GM13977 (cell line): ENCODE results near the gene LDLRAD4.

Experiments used
- DNase-seq: peaks from one replicate; pipeline ENCODE4 v3.0.0; 2012; ENCODE audit warnings: low spot score
- in situ Hi-C: fragments of 300-500 bp; cut with MboI; formaldehyde crosslinking; loops from one replicate; pipeline ENCODE4 v1.12.0; 2022; ENCODE audit warnings: low sequenced_read_pairs, low pct_unique_long_range_greater_than_20kb, mixed read lengths, inconsistent platforms; ENCODE audit not compliant: unreplicated experiment
- TF ChIP-seq, protein P1 (sequence below): IDR thresholded peaks from 2 replicates; pipeline ENCODE4 v1.5.1; 2012; ENCODE audit warnings: mild to moderate bottlenecking, control low read depth; ENCODE audit not compliant: insufficient read depth; ENCODE audit errors: extremely low read depth, missing control alignments

LDLRAD4 gene

DNA sequence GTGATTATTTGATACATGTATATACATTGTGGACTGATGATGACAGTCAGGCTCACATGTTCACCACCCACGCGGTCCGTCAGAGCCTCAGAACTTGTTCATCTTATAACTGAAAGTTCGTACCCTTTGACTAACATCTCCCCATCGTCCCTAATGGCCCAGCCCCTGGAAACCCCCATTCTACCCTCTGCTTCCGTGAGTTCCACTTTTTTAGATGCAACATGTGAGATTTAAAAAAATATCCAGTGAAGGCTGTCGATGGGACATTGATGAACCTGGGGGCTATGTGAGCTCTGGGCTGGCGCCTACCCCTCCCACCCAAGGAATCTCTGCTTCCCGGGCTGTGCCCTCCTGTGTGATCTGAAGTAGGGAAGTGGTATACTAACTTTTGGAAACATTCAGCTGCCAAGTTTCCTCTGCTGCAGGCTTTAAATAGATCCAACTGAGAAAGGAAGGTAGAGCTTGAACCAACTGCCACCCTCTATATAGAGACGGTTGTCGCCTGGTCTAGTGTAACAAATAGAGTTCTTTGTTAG, 344.0 kb downstream of the LDLRAD4 start:
- peak; percentile 79 for DNase-seq
- TF ChIP-seq, protein P1, sequence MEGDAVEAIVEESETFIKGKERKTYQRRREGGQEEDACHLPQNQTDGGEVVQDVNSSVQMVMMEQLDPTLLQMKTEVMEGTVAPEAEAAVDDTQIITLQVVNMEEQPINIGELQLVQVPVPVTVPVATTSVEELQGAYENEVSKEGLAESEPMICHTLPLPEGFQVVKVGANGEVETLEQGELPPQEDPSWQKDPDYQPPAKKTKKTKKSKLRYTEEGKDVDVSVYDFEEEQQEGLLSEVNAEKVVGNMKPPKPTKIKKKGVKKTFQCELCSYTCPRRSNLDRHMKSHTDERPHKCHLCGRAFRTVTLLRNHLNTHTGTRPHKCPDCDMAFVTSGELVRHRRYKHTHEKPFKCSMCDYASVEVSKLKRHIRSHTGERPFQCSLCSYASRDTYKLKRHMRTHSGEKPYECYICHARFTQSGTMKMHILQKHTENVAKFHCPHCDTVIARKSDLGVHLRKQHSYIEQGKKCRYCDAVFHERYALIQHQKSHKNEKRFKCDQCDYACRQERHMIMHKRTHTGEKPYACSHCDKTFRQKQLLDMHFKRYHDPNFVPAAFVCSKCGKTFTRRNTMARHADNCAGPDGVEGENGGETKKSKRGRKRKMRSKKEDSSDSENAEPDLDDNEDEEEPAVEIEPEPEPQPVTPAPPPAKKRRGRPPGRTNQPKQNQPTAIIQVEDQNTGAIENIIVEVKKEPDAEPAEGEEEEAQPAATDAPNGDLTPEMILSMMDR, result no peak
- in situ Hi-C loops, result loop anchor here (5.0 kb wide), 1 partner anchor 50 kb away; no protein-coding TSS in a partner anchor

DNA sequence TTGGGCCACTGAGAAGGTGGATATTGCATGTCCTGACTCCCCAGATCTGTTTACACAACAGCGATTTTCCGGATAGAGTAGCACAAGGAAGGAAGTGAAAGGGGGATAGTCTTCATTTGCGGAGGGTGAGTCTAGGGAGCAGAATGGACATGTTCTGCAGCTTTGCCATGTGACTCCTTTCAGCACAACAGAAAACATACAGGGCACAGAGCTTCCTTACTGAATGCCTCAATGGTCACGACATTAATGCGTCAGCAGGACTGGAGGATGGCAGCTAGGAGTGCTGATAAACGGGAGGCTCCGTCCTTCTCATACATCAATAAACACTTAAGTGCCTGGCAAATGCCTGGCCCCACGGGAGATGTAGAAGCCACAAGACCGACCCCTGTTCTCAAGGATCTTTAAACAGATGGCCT, 344.8 kb downstream of the LDLRAD4 start:
- DNase-seq, result no peak
- TF ChIP-seq, protein P1, result no peak
- in situ Hi-C loops, result loop anchor here (5.0 kb wide), 1 partner anchor 49 kb away; no protein-coding TSS in a partner anchor

DNA sequence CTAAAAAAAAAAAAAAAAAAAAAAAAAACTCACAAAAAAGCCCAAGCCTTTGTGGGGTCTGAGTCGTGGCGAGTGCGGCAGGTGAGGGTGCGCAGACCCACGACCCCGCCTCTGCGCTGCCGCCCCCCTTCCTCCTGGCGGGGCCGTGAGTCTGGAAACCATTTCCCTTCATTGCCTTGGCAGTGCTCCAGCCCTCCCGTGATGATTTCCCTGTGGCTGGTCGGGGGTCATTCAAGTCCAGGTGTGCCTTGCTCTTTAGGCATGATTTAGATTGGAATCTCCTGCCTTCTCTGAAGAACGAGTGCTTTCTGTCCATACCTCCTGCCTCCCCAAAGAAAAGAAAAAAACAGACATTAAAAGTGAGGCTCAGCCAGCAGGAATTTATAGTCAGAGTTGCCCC, 346.0 kb downstream of the LDLRAD4 start:
- TF ChIP-seq, protein P1, result no peak
- DNase-seq, result no peak
- in situ Hi-C loops, result loop anchor here (5.0 kb wide), 1 partner anchor 48 kb away; no protein-coding TSS in a partner anchor

DNA sequence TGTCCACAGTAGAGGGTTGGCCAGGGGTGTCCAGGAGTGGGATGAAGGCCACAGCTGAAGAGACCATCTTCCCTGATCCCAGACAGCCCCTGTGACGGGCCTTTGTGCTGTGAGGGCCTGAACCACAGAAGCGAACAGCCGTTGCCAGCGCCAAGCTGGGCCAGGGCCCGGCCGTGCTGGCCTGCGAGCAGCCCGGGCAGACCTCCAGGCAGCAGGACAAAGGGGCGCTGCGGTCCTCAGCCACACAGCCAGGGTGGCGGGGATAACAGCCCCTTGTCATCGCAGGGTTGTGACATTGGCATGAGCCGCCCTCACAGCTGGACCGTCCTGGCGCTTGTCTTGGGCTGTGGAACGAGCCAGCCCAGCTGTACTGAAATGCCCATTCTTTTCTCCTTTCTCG, 346.7 kb downstream of the LDLRAD4 start:
- in situ Hi-C loops, result no loop called here
- TF ChIP-seq, protein P1, result no peak
- DNase-seq, result no peak

DNA sequence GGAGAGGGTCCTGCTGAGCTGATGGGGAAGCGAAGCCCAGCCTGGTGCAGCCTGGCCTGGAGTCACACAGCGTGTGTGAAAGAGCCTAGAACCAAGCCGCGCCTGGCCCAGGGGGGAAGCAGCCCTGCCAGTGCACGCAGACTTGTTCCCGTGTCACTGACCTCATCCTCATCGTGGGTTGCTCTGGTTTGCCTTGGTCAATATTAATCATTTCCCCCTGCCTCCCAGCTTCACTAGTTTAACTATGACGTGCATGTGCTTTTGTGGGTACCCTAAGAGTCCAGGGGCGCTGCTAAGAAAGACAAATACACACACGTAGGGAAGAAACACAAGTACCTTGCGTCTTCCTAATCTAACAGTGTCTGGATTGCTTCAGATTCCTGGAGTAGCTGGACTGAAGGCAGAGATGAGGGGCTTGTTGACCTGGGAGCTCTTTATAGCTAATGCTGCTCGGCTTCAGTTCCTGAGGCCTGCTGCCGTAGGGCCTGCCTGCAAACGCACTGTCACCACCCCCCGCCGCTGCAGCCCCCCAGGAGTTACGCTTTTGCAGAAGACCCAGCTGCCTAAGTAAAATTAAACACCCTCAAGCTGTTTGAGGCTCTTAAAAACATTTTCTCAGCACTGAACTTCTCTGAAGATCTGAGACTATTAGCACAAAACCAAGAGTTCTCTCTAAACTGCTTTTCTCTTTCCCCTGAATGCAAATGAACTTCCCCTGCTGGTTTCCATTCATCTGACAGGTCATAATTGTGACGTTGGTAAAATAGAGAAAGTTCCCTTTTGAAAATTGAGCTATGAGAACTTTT, 348.6 kb downstream of the LDLRAD4 start:
- in situ Hi-C loops, result no loop called here
- DNase-seq, result peak; percentile 84
- TF ChIP-seq, protein P1, result no peak

DNA sequence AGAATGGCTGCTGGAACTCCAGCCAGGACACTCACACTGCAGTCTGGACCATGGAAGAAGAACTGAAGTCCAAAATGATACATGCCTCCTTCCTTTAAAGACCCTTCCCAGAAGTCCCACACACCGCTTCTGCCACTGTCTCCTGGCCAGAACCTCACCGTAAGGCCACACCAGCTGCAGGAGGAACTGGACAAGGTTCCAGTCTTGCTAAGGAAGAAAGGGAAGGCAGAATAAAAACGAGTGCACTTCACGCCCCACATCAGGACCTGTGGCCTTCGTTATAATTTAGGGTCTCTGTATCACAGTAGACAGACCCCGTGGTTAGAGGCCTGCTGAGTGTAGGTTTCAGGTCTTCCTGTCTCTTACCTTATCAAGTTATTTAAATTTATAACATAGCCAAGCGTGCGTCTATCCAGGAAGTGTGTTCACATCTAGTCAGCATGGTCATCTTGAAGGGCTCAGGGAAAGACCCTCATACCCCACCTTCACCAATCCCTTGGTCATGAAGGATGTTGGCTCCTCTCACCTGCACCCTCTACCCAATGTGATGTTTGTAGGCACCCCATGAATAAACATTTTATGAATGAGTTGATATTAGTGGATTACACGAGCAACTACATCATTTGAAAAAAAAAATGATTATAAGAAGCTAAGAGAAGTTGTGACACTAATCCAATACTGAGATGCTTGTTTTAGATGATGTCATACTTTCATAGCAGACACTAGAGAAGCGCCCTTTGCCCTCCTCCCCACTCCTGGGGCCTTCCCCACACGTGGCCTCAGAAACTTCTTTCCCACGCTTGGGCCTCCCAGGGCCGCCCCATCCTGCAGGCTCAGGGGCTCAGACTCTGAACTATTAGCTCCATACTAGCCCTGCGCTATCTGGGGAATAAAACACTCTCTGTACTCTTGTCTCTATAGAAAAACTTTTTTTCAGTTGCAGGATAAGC, 350.2 kb downstream of the LDLRAD4 start:
- peak; percentile 69 for DNase-seq
- in situ Hi-C loops, result no loop called here
- TF ChIP-seq, protein P1, result no peak
